Gastrocnemius medialis (tissue), 4 donors: ENCODE data around the gene TP73.

Experiments
- POLR2A ChIP-seq, 2 donors: fragments of 450-650 bp; IDR thresholded peaks; one replicate each; pipeline ENCODE4 v1.6.1; 2017; ENCODE audit warnings: antibody characterized with exemption in 2 of 2, mild to moderate bottlenecking in 2 of 2, moderate library complexity in 2 of 2
- TF ChIP-seq, protein P1 (sequence below), 5 experiments: fragments of 450-650 bp in 3 of 5; fragments of 200-600 bp in 2 of 5; sonication (generic) in 2 of 5; IDR thresholded peaks in 4 of 5; conservative IDR thresholded peaks in 1 of 5; 1 replicate in 4 of 5; 2 replicates in 1 of 5; pipeline ENCODE4 v1.5.1; 2016 to 2019; ENCODE audit warnings: antibody characterized with exemption in 5 of 5, mild to moderate bottlenecking in 3 of 5, moderate library complexity in 3 of 5

DNA sequence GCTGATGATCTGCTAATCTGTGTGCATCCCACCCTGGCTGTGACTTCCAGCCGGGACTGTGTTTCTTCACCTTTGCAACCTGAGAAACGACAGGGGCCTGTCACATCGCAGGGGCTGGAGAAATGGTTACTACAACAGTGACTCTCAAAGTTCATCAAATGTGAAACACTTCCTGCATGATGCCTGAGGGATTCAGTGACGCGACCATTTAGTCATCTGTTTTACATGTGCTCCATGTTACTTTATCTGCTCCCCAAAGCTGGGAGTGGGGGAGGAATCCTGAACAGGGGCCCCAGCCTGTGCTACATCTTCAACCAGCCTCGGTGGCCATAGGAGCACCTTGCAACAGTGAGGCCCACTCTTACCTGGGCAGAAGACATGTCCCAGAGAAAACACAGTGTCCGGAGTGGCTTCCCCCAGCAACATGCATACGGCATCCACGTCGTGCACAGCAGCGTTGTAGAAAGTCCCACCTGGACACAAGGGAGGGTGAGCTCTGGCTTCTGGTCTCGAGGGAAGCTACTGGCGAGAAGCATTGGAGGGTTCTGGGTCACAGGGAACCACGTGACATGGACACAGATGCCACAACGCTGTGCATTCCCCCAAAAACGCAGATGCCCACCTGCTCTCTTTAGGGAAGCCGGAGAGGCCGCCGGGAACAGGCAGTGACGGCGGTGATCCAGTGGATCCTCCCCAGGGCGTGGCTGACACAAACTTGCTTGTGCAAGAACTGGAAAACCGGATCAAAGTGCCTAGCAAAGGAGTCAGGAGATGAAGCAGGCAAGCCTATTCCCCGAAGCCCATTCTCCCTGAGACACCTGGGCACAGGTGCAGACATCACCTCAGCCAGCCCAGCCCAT, 90.4 kb downstream of the TP73 start:
- no peak for TF ChIP-seq POLR2A (IDR thresholded peaks at IDR 0.05)
- TF ChIP-seq, protein P1, sequence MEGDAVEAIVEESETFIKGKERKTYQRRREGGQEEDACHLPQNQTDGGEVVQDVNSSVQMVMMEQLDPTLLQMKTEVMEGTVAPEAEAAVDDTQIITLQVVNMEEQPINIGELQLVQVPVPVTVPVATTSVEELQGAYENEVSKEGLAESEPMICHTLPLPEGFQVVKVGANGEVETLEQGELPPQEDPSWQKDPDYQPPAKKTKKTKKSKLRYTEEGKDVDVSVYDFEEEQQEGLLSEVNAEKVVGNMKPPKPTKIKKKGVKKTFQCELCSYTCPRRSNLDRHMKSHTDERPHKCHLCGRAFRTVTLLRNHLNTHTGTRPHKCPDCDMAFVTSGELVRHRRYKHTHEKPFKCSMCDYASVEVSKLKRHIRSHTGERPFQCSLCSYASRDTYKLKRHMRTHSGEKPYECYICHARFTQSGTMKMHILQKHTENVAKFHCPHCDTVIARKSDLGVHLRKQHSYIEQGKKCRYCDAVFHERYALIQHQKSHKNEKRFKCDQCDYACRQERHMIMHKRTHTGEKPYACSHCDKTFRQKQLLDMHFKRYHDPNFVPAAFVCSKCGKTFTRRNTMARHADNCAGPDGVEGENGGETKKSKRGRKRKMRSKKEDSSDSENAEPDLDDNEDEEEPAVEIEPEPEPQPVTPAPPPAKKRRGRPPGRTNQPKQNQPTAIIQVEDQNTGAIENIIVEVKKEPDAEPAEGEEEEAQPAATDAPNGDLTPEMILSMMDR (IDR thresholded peaks at IDR 0.05 in 4 of 5, conservative IDR thresholded peaks at IDR 0.05 in 1 of 5): no peak
